OCI-LY1 (cell line): ENCODE data around the gene RGS8.

Experiments used
- CTCF ChIP-seq: fragments of 200-600 bp; sonication (generic), shearing (Covaris generic); IDR thresholded peaks from 2 replicates; pipeline ENCODE4 v1.5.1; 2017; ENCODE audit warnings: mild to moderate bottlenecking, antibody characterized with exemption, low read length, moderate library complexity, mixed read lengths
- EZH2 ChIP-seq: fragments of 200-600 bp; sonication (generic), shearing (Covaris generic); IDR thresholded peaks from 2 replicates; pipeline ENCODE4 v1.8.0; 2017; ENCODE audit warnings: borderline replicate concordance, mixed run types, mild to moderate bottlenecking, antibody characterized with exemption, low read length, moderate library complexity, mixed read lengths

- TF ChIP-seq CTCF (no peak), EZH2 (no peak)
Measured at GRCh38 chr1:182682898-182683501, 1.4 kb downstream of the RGS8 start.
